GM19455 (cell line): ENCODE results near the gene WASF3.
"Not testable (repeated sequence)": the region's sequence is repeated elsewhere in the genome, so short reads cannot be mapped to it uniquely, and the experiment has no call there.

Experiments used
- ATAC-seq: cut with Tn5 transposase; IDR thresholded peaks from one replicate; pipeline ENCODE4 v1.9.1; 2021; ENCODE audit not compliant: unreplicated experiment

The WASF3 gene

GRCh38 chr13:26708007-26708297, 150.5 kb downstream of the WASF3 start:
- ATAC-seq: no peak

GRCh38 chr13:26709461-26709860, 152.0 kb downstream of the WASF3 start:
- ATAC-seq: no peak

- ATAC-seq: no peak
Measured at GRCh38 chr13:26710166-26710565, 152.7 kb downstream of the WASF3 start.

GRCh38 chr13:26711211-26711610, 153.7 kb downstream of the WASF3 start:
- no peak for ATAC-seq

- ATAC-seq: no peak
Measured at GRCh38 chr13:26713341-26713740, 155.9 kb downstream of the WASF3 start.

- no peak for ATAC-seq
Measured at GRCh38 chr13:26716984-26717383, 159.5 kb downstream of the WASF3 start.

- no peak for ATAC-seq
Measured at GRCh38 chr13:26718146-26718545, 160.7 kb downstream of the WASF3 start.

GRCh38 chr13:26718872-26719271, 161.4 kb downstream of the WASF3 start:
- no peak for ATAC-seq

GRCh38 chr13:26719356-26719945, 162.0 kb downstream of the WASF3 start:
- no peak for ATAC-seq

- ATAC-seq: no peak
Measured at GRCh38 chr13:26721251-26722121, 164.0 kb downstream of the WASF3 start.

- no peak for ATAC-seq
Measured at GRCh38 chr13:26722321-26722720, 164.8 kb downstream of the WASF3 start.

GRCh38 chr13:26723620-26724019, 166.1 kb downstream of the WASF3 start:
- ATAC-seq: not testable (repeated sequence)

- ATAC-seq: no peak
Measured at GRCh38 chr13:26726684-26727083, 169.2 kb downstream of the WASF3 start.

GRCh38 chr13:26727122-26727521, 169.6 kb downstream of the WASF3 start:
- ATAC-seq: no peak

GRCh38 chr13:26727633-26728032, 170.2 kb downstream of the WASF3 start:
- no peak for ATAC-seq

GRCh38 chr13:26735677-26736076, 178.2 kb downstream of the WASF3 start:
- ATAC-seq: no peak
